H1 (cell line): ENCODE measurements around the gene TNFRSF14. TPM values are rescaled to one million over a fixed set of nuclear protein-coding genes. Genes with fewer than 3 reads are reported as not detected.

Source experiments
- CTCF ChIA-PET: fragments of 300-600 bp; sonication (Branson Sonifier 250); formaldehyde crosslinking; loops from one replicate; lab custom pipeline; 2021; ENCODE audit not compliant: partially characterized antibody; lab: Charles Lee
- POLR2A ChIA-PET: fragments of 300-600 bp; sonication (Branson Sonifier 250); formaldehyde crosslinking; loops from one replicate; lab custom pipeline; 2021; ENCODE audit warnings: inconsistent platforms; ENCODE audit not compliant: partially characterized antibody; lab: Charles Lee
- DNase-seq, 2 experiments: peaks; one replicate each; pipeline versions ENCODE4 v3.0.0 to v3.0.0-alpha.2; 2010 to 2022; ENCODE audit warnings: low spot score in 2 of 2, low read depth in 1 of 2, mixed read lengths in 1 of 2
- FAIRE-seq: peaks from 2 replicates; lab custom pipeline; 2011; peaks lifted over from hg19 to GRCh38; lab: Jason Lieb, UNC
- H2AFZ ChIP-seq: 2 replicates; pipeline ENCODE4 v1.8.1; 2012; ENCODE audit warnings: low read length, inconsistent platforms
- H2AK5ac ChIP-seq: 2 replicates; pipeline ENCODE4 v1.6.1; 2013; ENCODE audit warnings: low read depth, low read length
- H2BK120ac ChIP-seq: replicated peaks from 2 replicates; pipeline ENCODE3; 2013; ENCODE audit warnings: low read depth, low read length, inconsistent platforms
- H2BK12ac ChIP-seq: 2 replicates; pipeline ENCODE4 v1.6.1; 2013; ENCODE audit warnings: low read depth, low read length
- H2BK15ac ChIP-seq: 2 replicates; pipeline ENCODE4 v1.6.1; 2013; ENCODE audit warnings: low read length
- H2BK20ac ChIP-seq: 2 replicates; pipeline ENCODE4 v1.6.1; 2013; ENCODE audit warnings: low read length
- H2BK5ac ChIP-seq: 2 replicates; pipeline ENCODE4 v1.6.1; 2013; ENCODE audit warnings: low read depth, low read length
- H3K14ac ChIP-seq: 2 replicates; pipeline ENCODE4 v1.6.1; 2013; ENCODE audit warnings: inconsistent platforms; ENCODE audit not compliant: insufficient read length
- H3K18ac ChIP-seq: 2 replicates; pipeline ENCODE4 v1.6.1; 2013; ENCODE audit warnings: low read length; ENCODE audit errors: extremely low read depth
- H3K23ac ChIP-seq: 2 replicates; pipeline ENCODE4 v1.6.1; 2013; ENCODE audit warnings: inconsistent platforms; ENCODE audit not compliant: insufficient read length
- H3K23me2 ChIP-seq: 2 replicates; pipeline ENCODE4 v1.6.1; 2013; ENCODE audit warnings: low read depth, low read length
- H3K27ac ChIP-seq: 2 replicates; pipeline ENCODE4 v1.6.1; 2011; ENCODE audit warnings: low read depth, low read length, inconsistent platforms
- H3K27me3 ChIP-seq, 4 experiments: replicated peaks in 1 of 4; 1 replicate in 1 of 4; 2 replicates in 3 of 4; pipeline versions ENCODE4 v1.6.1 to v1.8.1; 2011 to 2013; ENCODE audit warnings: low read length in 3 of 4, mild to moderate bottlenecking in 3 of 4, inconsistent platforms in 2 of 4, mixed read lengths in 2 of 4, moderate library complexity in 1 of 4; ENCODE audit not compliant: control insufficient read depth in 3 of 4, insufficient read depth in 3 of 4; ENCODE audit errors: extremely low read depth in 1 of 4
- H3K36me3 ChIP-seq, 4 experiments: 2 replicates each; pipeline versions ENCODE4 v1.6.1 to v1.8.1; 2011 to 2013; ENCODE audit warnings: mild to moderate bottlenecking in 4 of 4, low read length in 3 of 4, moderate library complexity in 2 of 4, control low read depth in 1 of 4, inconsistent platforms in 1 of 4; ENCODE audit not compliant: insufficient read depth in 4 of 4, control insufficient read depth in 2 of 4
- H3K4ac ChIP-seq: replicated peaks from 2 replicates; pipeline ENCODE3; 2013; ENCODE audit warnings: low read length, low read depth, mixed read lengths, inconsistent platforms; ENCODE audit not compliant: insufficient read length
- H3K4me1 ChIP-seq, 4 experiments: replicated peaks in 1 of 4; 1 replicate in 1 of 4; 2 replicates in 3 of 4; pipeline versions ENCODE4 v1.6.1 to v1.8.1; 2011 to 2013; ENCODE audit warnings: low read length in 3 of 4, inconsistent platforms in 2 of 4, mixed read lengths in 1 of 4; ENCODE audit not compliant: insufficient read depth in 4 of 4, control insufficient read depth in 3 of 4
- H3K4me2 ChIP-seq, 2 experiments: 2 replicates each; pipeline versions ENCODE4 v1.6.1 to v1.8.1; 2011 to 2013; ENCODE audit warnings: low read depth in 2 of 2, low read length in 2 of 2, control low read depth in 1 of 2, inconsistent platforms in 1 of 2, mild to moderate bottlenecking in 1 of 2; ENCODE audit not compliant: insufficient read depth in 1 of 2
- H3K4me3 ChIP-seq, 4 experiments: fragments of 200-600, 300-600 bp in 1 of 4; sonication (generic), shearing (Covaris generic), sonication (Bioruptor Twin) in 1 of 4; 2 replicates each; pipeline versions ENCODE4 v1.5.1 to v1.8.1; 2011 to 2016; ENCODE audit warnings: low read length in 4 of 4, low read depth in 3 of 4, control low read depth in 2 of 4, inconsistent platforms in 2 of 4, mild to moderate bottlenecking in 2 of 4, mixed read lengths in 1 of 4, moderate library complexity in 1 of 4; ENCODE audit not compliant: insufficient read depth in 2 of 4; ENCODE audit errors: extremely low read depth in 1 of 4
- H3K56ac ChIP-seq: replicated peaks from 2 replicates; pipeline ENCODE3; 2013; ENCODE audit warnings: low read depth, mild to moderate bottlenecking, mixed read lengths, low read length, inconsistent platforms; ENCODE audit not compliant: insufficient read length
- H3K79me1 ChIP-seq: 2 replicates; pipeline ENCODE4 v1.6.1; 2013; ENCODE audit warnings: low read depth, low read length, control low read depth
- H3K79me2 ChIP-seq, 2 experiments: 2 replicates each; pipeline versions ENCODE4 v1.6.1 to v1.8.1; 2012 to 2013; ENCODE audit warnings: low read length in 2 of 2, mild to moderate bottlenecking in 2 of 2, inconsistent platforms in 1 of 2; ENCODE audit not compliant: insufficient read depth in 2 of 2, control insufficient read depth in 1 of 2
- H3K9ac ChIP-seq, 4 experiments: replicated peaks in 1 of 4; 1 replicate in 1 of 4; 2 replicates in 3 of 4; pipeline versions ENCODE4 v1.6.1 to v1.8.1; 2011 to 2013; ENCODE audit warnings: low read depth in 3 of 4, low read length in 3 of 4, control low read depth in 2 of 4, mild to moderate bottlenecking in 2 of 4, moderate library complexity in 2 of 4, inconsistent platforms in 1 of 4; ENCODE audit errors: extremely low read depth in 1 of 4
- H3K9me3 ChIP-seq, 2 experiments: 2 replicates each; pipeline versions ENCODE4 v1.6.1 to v1.8.1; 2012 to 2013; ENCODE audit warnings: mild to moderate bottlenecking in 2 of 2, moderate library complexity in 2 of 2, control low read depth in 1 of 2, inconsistent platforms in 1 of 2, low read depth in 1 of 2, low read length in 1 of 2, mixed read lengths in 1 of 2; ENCODE audit not compliant: insufficient read depth in 2 of 2
- H4K20me1 ChIP-seq, 2 experiments: replicated peaks in 1 of 2; 2 replicates each; pipeline versions ENCODE3 to v1.8.1; 2011 to 2013; ENCODE audit warnings: inconsistent platforms in 2 of 2, low read length in 2 of 2, mild to moderate bottlenecking in 1 of 2; ENCODE audit not compliant: insufficient read depth in 2 of 2, control insufficient read depth in 1 of 2
- H4K5ac ChIP-seq: 2 replicates; pipeline ENCODE4 v1.6.1; 2013; ENCODE audit warnings: low read length, low read depth, mixed read lengths, inconsistent platforms; ENCODE audit not compliant: insufficient read length
- H4K8ac ChIP-seq: 2 replicates; pipeline ENCODE4 v1.8.0; 2013; ENCODE audit warnings: mild to moderate bottlenecking, moderate library complexity, low read length, inconsistent platforms; ENCODE audit not compliant: insufficient read depth; ENCODE audit errors: extremely low read depth
- H4K91ac ChIP-seq: replicated peaks from 2 replicates; pipeline ENCODE3; 2013; ENCODE audit warnings: low read length, mixed read lengths, inconsistent platforms; ENCODE audit not compliant: insufficient read length
- CTCF ChIP-seq, 3 experiments: IDR thresholded peaks; 1 replicate in 2 of 3; 2 replicates in 1 of 3; pipeline versions ENCODE4 v1.5.1 to v1.6.1; 2011; ENCODE audit warnings: low read length in 3 of 3, mild to moderate bottlenecking in 3 of 3, inconsistent platforms in 2 of 3, low read depth in 1 of 3, moderate library complexity in 1 of 3; ENCODE audit not compliant: insufficient read depth in 1 of 3; ENCODE audit errors: control extremely low read depth in 1 of 3
- EGR1 ChIP-seq: IDR thresholded peaks from 2 replicates; pipeline ENCODE4 v1.6.1; 2011; ENCODE audit warnings: low read depth, low read length, borderline replicate concordance
- KDM5A ChIP-seq: fragments of 200-600 bp; IDR thresholded peaks from 2 replicates; pipeline ENCODE4 v1.7.1; 2012; ENCODE audit warnings: mild to moderate bottlenecking, low read length, inconsistent platforms, mixed read lengths
- WGBS, 2 experiments: shearing (Covaris generic) in 1 of 2; methylation state at CpG; one replicate each; pipeline versions ENCODE4 v1.1.6 to v1.1.7; 2013 to 2015; ENCODE audit warnings: low lambda C conversion rate in 2 of 2, mixed read lengths in 2 of 2, inconsistent platforms in 1 of 2, low coverage in 1 of 2, missing lambda C conversion rate in 1 of 2; ENCODE audit not compliant: insufficient replicate concordance in 2 of 2, insufficient coverage in 1 of 2, insufficient read length in 1 of 2; ENCODE audit errors: extremely low coverage in 1 of 2, missing lambda C conversion rate in 1 of 2; 5-methylcytosine and 5-hydroxymethylcytosine counted together
- polyA plus RNA-seq, 7 experiments: library from polyadenylated mRNA; depleted of rRNA in 3 of 7; stranded (reverse) in 5 of 7; unstranded in 2 of 7; fragments of >200 nt in 5 of 7; fragments of 200-250 nt in 2 of 7; gene quantifications; 1 replicate in 5 of 7; 2 replicates in 1 of 7; 4 replicates in 1 of 7; pipeline versions ENCODE4 v1.2.1 to v1.2.3, GENCODE V29; 2011 to 2013; ENCODE audit warnings: missing spikeins in 2 of 7, mixed read lengths in 2 of 7
- total RNA-seq: library from RNA; stranded (reverse); fragmentation: NEBNext Ultra II Directional; extraction: Animal tissue kit (Norgen Biotek cat#: 25700); gene quantifications from 2 replicates; pipeline ENCODE4 v1.2.1, GENCODE V29; 2021
- TF ChIP-seq, protein P1 (sequence below): IDR thresholded peaks from 2 replicates; pipeline ENCODE4 v1.6.1; 2011; ENCODE audit warnings: low read depth, mild to moderate bottlenecking, low read length; ENCODE audit not compliant: insufficient read depth

The TNFRSF14 gene
- total and polyA plus RNA-seq, 2 of the 8 experiments (the other 6 are each of a cell fraction or from before 2014, with no cell fraction given): 0.36 to 0.50 TPM

- peaks cover 0 to under 1% of the 10 kb centered on the region in 2 experiments for H4K20me1 ChIP-seq
- H2BK5ac ChIP-seq: no peak overlapping the region
- no peak overlapping the region for H3K4me3 ChIP-seq
- no peak overlapping the region for H2BK20ac ChIP-seq
- ChIA-PET CTCF (interaction anchor here (1.0 to 1.7 kb wide), 3 partner anchors 11 to 33 kb away, joined by 3 to 5 read pairs (median 3); no protein-coding TSS in a partner anchor), POLR2A (interaction anchor here (2.7 kb wide), 1 partner anchor 16 kb away, joined by 8 read pairs; the partner anchor contains the start of gene PANK4)
- H3K36me3 ChIP-seq: no peaks in the 10 kb centered on the region
- H3K23ac ChIP-seq: no peak overlapping the region
- peaks cover 0 to 28% (median 21%) of the 10 kb centered on the region in 4 experiments; a peak in 6 of 7 replicates for H3K4me1 ChIP-seq
- no peak overlapping the region for H3K9ac ChIP-seq
- no peak overlapping the region for H3K14ac ChIP-seq
- TF ChIP-seq CTCF (IDR thresholded peaks at IDR 0.05; ENCODE audit: control extremely low read depth in 1 of 3, insufficient read depth in 1 of 3, low read depth in 1 of 3, low read length in 3 of 3): no peak
- TF ChIP-seq KDM5A: no peak
- TF ChIP-seq, protein P1, sequence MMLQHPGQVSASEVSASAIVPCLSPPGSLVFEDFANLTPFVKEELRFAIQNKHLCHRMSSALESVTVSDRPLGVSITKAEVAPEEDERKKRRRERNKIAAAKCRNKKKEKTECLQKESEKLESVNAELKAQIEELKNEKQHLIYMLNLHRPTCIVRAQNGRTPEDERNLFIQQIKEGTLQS: no peak
- TF ChIP-seq EGR1: no peak
- no peak overlapping the region for H3K4me2 ChIP-seq
- H3K79me1 ChIP-seq: no peaks in the 10 kb centered on the region
- DNase-seq (no peak), FAIRE-seq (no peak)
- peak overlapping the region; percentile 19; the same call in 1 of the 2 replicates for H3K18ac ChIP-seq
- no peak overlapping the region for H4K8ac ChIP-seq
- H2BK15ac ChIP-seq: 0 out of 2 replicates have a peak overlapping the region, but pooled peaks have one; percentile 46
- H3K79me2 ChIP-seq: no peaks in the 10 kb centered on the region
- H3K56ac ChIP-seq: no peak overlapping the region
- no peak overlapping the region for H3K4ac ChIP-seq
- no peak overlapping the region for H4K91ac ChIP-seq
- 83% methylated on average over 11 of the region's 11 CpGs; no CpG with 5 or more reads in 1 of the 2 experiments for WGBS, 2 experiments
- H4K5ac ChIP-seq: no peak overlapping the region
- H3K23me2 ChIP-seq: peaks cover 10% of the 10 kb centered on the region; the same call in 1 of the 2 replicates
- no peak overlapping the region for H2BK120ac ChIP-seq
- H2AK5ac ChIP-seq: 0 out of 2 replicates have a peak overlapping the region, but pooled peaks have one; percentile 24
- no peak overlapping the region for H3K27ac ChIP-seq
- H3K9me3 ChIP-seq: no peaks in the 10 kb centered on the region
- no peak overlapping the region for H2BK12ac ChIP-seq
- H2AFZ ChIP-seq: no peak overlapping the region
- peaks cover 0 to 27% (median 20%) of the 10 kb centered on the region in 4 experiments; a peak in 6 of 7 replicates for H3K27me3 ChIP-seq
Measured at GRCh38 chr1:2542246-2542915, 13.8 kb upstream of the TNFRSF14 start.
